Dermis microvascular lymphatic vessel endothelial cell (primary cell): ENCODE results near the gene COL20A1. TPM values are rescaled to one million over a fixed set of nuclear protein-coding genes. Genes with fewer than 3 reads are reported as not detected.
"Not testable (repeated sequence)": the region's sequence is repeated elsewhere in the genome, so short reads cannot be mapped to it uniquely, and the experiment has no call there.

Experiments used
- DNase-seq, 2 donors: peaks; one replicate each; pipeline versions ENCODE4 v3.0.0 to v3.0.0-alpha.2; 2010; ENCODE audit warnings: low read depth in 2 of 2
- total RNA-seq: library from RNA; depleted of rRNA; stranded (reverse); fragments of >200 nt; gene quantifications from 2 replicates; pipeline ENCODE4 v1.2.1, GENCODE V29; 2014

The COL20A1 gene
- total RNA-seq, 1 donor from 2014 or later = not detected

GRCh38 chr20:63290136-63290676, 2.8 kb upstream of the COL20A1 start:
- no peak for DNase-seq

- DNase-seq = peak in 1 of 2 donors; percentile 36
Measured at GRCh38 chr20:63290677-63291472, 2.1 kb upstream of the COL20A1 start.

- no peak for DNase-seq
Measured at GRCh38 chr20:63291811-63292210, 1.2 kb upstream of the COL20A1 start.

- DNase-seq = no peak
Measured at GRCh38 chr20:63292292-63292701, 689 bp upstream of the COL20A1 start.

- no peak for DNase-seq
Measured at GRCh38 chr20:63293456-63293855, 470 bp downstream of the COL20A1 start.

- DNase-seq = no peak
Measured at GRCh38 chr20:63293871-63294535, 1.0 kb downstream of the COL20A1 start.

GRCh38 chr20:63294536-63294900, 1.5 kb downstream of the COL20A1 start:
- DNase-seq = no peak

GRCh38 chr20:63295018-63295417, 2.0 kb downstream of the COL20A1 start:
- no peak for DNase-seq

- DNase-seq = no peak
Measured at GRCh38 chr20:63295422-63295821, 2.4 kb downstream of the COL20A1 start.

- DNase-seq = no peak
Measured at GRCh38 chr20:63295846-63296245, 2.9 kb downstream of the COL20A1 start.

GRCh38 chr20:63296531-63297299, 3.7 kb downstream of the COL20A1 start:
- no peak for DNase-seq

GRCh38 chr20:63297371-63297781, 4.4 kb downstream of the COL20A1 start:
- no peak for DNase-seq

GRCh38 chr20:63297796-63298572, 5.0 kb downstream of the COL20A1 start:
- DNase-seq = no peak

GRCh38 chr20:63298731-63299312, 5.8 kb downstream of the COL20A1 start:
- DNase-seq = no peak

- DNase-seq = no peak
Measured at GRCh38 chr20:63301671-63302070, 8.7 kb downstream of the COL20A1 start.

- no peak for DNase-seq
Measured at GRCh38 chr20:63303095-63303666, 10.2 kb downstream of the COL20A1 start.

- no peak for DNase-seq
Measured at GRCh38 chr20:63305393-63305792, 12.4 kb downstream of the COL20A1 start.

GRCh38 chr20:63305933-63306672, 13.1 kb downstream of the COL20A1 start:
- DNase-seq = not testable (repeated sequence)

GRCh38 chr20:63306673-63307537, 13.9 kb downstream of the COL20A1 start:
- DNase-seq = no peak
